Measurements from ENCODE around the gene PMEL. TPM values are rescaled to one million over a fixed set of nuclear protein-coding genes. Genes with fewer than 3 reads are reported as not detected.

Gene PMEL
- total and polyA plus RNA-seq, 9 of the 15 experiments (the other 6 are each of a cell fraction or from before 2014, with no cell fraction given): 0.36 to 2.0 (median 0.98) TPM

DNA sequence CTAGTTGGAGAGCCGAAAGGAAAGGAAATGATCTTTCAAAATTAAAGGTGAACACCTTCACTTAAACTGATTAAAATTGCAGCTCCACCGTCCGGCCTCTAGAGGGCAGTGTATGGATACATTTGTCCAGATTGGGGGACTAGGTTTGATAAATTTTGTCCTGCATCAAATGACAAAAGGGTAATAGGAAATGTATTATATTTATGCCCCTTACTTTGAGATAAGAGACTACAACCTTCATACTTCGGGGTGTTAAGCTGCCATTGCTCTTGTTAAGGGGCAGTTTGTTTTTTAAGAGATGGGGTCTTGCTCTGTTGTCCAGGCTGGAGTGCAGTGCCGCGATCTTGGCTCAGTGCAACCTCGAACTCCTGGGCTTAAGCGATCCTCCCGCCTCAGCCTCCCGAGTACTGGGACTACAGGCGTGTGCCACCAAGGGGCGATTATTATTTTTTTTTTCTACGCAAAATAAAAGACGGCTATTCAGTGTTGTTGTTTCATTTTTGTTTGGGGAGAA lies 30.4 kb upstream of the PMEL start (continued):
- TF ChIP-seq, protein P1, sequence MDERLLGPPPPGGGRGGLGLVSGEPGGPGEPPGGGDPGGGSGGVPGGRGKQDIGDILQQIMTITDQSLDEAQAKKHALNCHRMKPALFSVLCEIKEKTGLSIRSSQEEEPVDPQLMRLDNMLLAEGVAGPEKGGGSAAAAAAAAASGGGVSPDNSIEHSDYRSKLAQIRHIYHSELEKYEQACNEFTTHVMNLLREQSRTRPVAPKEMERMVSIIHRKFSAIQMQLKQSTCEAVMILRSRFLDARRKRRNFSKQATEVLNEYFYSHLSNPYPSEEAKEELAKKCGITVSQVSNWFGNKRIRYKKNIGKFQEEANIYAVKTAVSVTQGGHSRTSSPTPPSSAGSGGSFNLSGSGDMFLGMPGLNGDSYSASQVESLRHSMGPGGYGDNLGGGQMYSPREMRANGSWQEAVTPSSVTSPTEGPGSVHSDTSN (CRISPR knock-in tag; IDR thresholded peaks at IDR 0.05; ENCODE audit: low read depth): no peak
- TF ChIP-seq, protein P1 (tag; conservative IDR thresholded peaks at IDR 0.05; ENCODE audit: low read depth): no peak
- TF ChIP-seq ZFP36 (IDR thresholded peaks at IDR 0.05; ENCODE audit: low read depth, low read length, partially characterized antibody): peak; percentile 2
- no peak for TF ChIP-seq HNRNPLL (IDR thresholded peaks at IDR 0.05; ENCODE audit: low read depth, low read length, poor library complexity, severe bottlenecking)
- TF ChIP-seq RBM22 (IDR thresholded peaks at IDR 0.05; ENCODE audit: low read depth, low read length, poor library complexity, severe bottlenecking): no peak
- TF ChIP-seq NFIC (IDR thresholded peaks at IDR 0.05): 0 out of 2 replicates have a peak, but pooled peaks have one; percentile 18
- TF ChIP-seq HDAC1 (IDR thresholded peaks at IDR 0.05): peak in 1 of 2 experiments; percentile 42; a peak in 1 of 4 replicates
- TF ChIP-seq, protein P2, sequence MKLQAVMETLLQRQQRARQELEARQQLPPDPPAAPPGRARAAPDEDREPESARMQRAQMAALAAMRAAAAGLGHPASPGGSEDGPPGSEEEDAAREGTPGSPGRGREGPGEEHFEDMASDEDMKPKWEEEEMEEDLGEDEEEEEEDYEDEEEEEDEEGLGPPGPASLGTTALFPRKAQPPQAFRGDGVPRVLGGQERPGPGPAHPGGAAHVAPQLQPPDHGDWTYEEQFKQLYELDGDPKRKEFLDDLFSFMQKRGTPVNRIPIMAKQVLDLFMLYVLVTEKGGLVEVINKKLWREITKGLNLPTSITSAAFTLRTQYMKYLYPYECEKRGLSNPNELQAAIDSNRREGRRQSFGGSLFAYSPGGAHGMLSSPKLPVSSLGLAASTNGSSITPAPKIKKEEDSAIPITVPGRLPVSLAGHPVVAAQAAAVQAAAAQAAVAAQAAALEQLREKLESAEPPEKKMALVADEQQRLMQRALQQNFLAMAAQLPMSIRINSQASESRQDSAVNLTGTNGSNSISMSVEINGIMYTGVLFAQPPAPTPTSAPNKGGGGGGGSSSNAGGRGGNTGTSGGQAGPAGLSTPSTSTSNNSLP (IDR thresholded peaks at IDR 0.05; ENCODE audit: borderline replicate concordance, low read depth, low read length): peak; percentile 77; the same call in 1 of the 2 replicates
- TF ChIP-seq SRF (CRISPR knock-in tag; IDR thresholded peaks at IDR 0.05): no peak
- TF ChIP-seq TAL1 (IDR thresholded peaks at IDR 0.05): no peak
- peak; percentile 58; the same call in 1 of the 2 replicates for TF ChIP-seq MIER1 (IDR thresholded peaks at IDR 0.05; ENCODE audit: low read depth)
- TF ChIP-seq HLTF (IDR thresholded peaks at IDR 0.05): peak; percentile 62; the same call in 1 of the 2 replicates
- TF ChIP-seq NBN (IDR thresholded peaks at IDR 0.05; ENCODE audit: low read depth): peak; percentile 84
- peak; percentile 48; the same call in 1 of the 2 replicates for TF ChIP-seq EP400 (IDR thresholded peaks at IDR 0.05)
- TF ChIP-seq ZNF121 (CRISPR knock-in tag; conservative IDR thresholded peaks at IDR 0.05): peak; percentile 100
- TF ChIP-seq ZNF3 (CRISPR knock-in tag; IDR thresholded peaks at IDR 0.05): peak; percentile 12; the same call in 1 of the 2 replicates
- TF ChIP-seq, protein P3, sequence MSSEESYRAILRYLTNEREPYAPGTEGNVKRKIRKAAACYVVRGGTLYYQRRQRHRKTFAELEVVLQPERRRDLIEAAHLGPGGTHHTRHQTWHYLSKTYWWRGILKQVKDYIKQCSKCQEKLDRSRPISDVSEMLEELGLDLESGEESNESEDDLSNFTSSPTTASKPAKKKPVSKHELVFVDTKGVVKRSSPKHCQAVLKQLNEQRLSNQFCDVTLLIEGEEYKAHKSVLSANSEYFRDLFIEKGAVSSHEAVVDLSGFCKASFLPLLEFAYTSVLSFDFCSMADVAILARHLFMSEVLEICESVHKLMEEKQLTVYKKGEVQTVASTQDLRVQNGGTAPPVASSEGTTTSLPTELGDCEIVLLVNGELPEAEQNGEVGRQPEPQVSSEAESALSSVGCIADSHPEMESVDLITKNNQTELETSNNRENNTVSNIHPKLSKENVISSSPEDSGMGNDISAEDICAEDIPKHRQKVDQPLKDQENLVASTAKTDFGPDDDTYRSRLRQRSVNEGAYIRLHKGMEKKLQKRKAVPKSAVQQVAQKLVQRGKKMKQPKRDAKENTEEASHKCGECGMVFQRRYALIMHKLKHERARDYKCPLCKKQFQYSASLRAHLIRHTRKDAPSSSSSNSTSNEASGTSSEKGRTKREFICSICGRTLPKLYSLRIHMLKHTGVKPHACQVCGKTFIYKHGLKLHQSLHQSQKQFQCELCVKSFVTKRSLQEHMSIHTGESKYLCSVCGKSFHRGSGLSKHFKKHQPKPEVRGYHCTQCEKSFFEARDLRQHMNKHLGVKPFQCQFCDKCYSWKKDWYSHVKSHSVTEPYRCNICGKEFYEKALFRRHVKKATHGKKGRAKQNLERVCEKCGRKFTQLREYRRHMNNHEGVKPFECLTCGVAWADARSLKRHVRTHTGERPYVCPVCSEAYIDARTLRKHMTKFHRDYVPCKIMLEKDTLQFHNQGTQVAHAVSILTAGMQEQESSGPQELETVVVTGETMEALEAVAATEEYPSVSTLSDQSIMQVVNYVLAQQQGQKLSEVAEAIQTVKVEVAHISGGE (CRISPR knock-in tag; IDR thresholded peaks at IDR 0.05): 0 out of 6 replicates have a peak, but pooled peaks of 1 of the 3 experiments have one; percentile 7
- 0 out of 2 replicates have a peak, but pooled peaks have one; percentile 26 for TF ChIP-seq ZBTB7A (IDR thresholded peaks at IDR 0.05; ENCODE audit: borderline replicate concordance, control insufficient read depth, low read depth, low read length)
- TF ChIP-seq SMARCC2 (IDR thresholded peaks at IDR 0.05; ENCODE audit: low read depth): peak; percentile 67; the same call in 1 of the 2 replicates
- 0 out of 2 replicates have a peak, but pooled peaks have one; percentile 20 for TF ChIP-seq SOX6 (IDR thresholded peaks at IDR 0.05)
